GM21825 (cell line): ENCODE data around the gene ATP11C.
"Not testable (repeated sequence)": the region's sequence is repeated elsewhere in the genome, so short reads cannot be mapped to it uniquely, and the experiment has no call there.

Experiments
- ATAC-seq: cut with Tn5 transposase; IDR thresholded peaks from one replicate; pipeline ENCODE4 v1.9.1; 2021; ENCODE audit warnings: mild to moderate bottlenecking, moderate library complexity; ENCODE audit not compliant: unreplicated experiment

ATP11C gene

DNA sequence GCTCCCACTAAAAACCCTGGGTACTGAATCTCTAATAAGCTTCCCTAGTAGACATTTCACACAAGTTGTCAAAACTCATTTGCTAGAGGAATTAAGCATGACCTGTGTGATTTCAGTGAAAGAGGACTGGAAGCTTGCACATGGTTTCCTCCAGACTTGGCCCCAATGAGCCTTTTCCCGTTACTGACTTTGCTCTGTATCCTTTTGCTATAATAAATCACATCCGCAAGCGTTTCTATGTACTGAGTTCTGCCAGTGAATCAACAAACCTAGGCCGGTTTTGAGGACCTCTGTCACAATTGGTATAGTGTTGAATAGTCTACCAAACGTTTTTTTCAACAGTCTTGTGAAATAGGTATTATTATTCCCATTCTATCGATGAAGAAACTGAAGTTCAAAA, 8.2 kb downstream of the ATP11C start:
- no peak for ATAC-seq

DNA sequence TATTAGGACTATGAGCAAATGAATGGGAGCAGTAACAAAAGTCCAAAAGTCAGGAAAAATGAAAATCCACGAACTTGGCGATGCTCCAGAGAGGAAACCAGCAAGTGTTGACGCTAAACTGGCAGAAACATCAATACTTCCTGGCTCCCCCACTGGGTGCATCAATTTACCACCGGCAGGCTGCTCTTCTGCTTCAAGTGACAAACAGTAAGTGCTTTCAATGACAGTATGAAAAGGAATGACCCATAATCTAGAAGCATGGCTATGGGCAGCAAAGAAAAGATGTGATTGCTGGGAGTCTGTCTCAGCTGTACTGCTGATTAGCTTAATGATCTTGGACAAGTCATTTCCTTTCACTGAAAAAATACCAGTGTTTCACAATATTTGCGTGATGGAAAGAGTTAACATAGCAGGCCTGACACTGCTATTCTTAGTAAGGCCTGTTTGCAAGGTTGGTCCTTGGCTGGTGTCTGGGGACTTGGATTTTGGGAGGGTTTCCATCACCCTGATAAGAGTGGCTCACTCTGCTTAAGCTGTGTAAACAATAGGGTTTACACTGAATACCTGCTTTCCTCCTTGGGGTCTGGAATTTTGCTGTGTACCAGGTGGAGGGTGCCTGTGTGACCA, 8.7 kb downstream of the ATP11C start:
- no peak for ATAC-seq

DNA sequence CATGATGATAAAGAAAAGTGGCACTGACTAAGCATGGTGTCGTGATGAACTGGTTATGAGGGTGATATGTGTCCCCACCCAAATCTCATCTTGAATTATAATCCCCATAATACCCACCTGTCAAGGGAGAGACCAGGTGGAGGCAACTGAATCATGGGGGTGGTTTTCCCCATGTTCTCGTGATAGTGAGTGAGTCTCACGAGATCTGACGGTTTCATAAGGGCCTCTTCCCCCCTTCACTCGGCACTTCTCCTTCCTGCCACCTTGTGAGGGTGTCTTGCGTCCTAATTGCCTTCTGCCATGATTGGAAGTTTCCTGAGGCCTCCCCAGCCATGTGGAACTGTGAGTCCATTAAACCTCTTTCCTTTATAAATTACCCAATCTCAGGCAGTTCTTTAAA, 11.7 kb downstream of the ATP11C start:
- ATAC-seq, result not testable (repeated sequence)

DNA sequence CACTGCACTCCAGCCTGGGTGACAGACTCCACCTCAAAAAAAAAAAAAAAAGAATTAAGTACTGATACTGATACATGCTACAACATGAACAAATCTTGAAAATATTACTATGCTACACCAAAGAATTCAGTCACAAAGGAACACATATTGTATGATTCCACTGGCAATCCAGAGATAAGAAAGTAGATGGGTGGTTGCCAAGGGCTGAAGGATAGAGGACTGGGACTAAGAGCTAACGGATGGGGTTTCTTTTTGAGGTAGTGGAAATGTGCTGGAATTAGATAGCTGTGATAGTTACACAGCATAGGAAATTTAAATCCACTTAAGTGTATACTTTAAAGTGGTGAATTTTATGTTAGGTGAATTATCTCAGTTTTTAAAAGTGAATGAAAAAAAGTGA, 12.5 kb downstream of the ATP11C start:
- no peak for ATAC-seq

DNA sequence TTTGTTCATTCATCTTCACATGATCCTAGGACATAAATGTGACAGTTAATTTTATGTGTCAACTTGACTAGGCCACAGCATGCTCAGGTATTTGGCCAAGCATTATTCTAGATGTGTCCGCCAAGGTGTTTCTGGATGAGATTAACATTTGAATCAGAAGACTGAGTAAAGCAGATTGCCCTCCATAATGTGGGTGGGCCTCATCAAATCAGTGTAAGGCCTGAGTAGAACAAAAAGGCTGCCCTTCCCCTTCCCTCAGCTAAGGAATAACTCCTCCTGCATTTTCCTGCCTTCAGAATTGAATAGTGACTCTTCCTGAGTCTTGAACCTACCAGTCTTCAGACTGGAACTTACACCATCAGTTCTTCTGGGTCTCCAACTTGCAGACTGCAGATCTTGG, 18.4 kb downstream of the ATP11C start:
- no peak for ATAC-seq

DNA sequence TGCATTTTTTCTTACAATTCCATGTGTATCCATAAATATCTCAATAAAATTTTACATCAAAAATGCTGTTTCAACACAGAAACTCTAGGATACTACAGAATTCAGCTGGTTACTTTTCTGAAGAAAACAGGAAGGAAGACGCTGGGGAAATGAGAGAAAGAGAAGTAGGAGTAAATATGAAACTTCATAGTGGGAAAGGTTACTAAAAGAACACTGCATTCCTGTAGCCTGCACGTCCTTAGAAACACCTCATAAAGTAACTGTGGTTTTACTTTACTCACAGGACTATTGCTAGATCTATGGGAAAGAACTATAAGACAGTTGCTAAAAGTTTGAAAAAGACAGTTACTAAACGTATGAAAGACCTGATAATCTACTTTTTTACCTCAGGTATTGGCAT, 23.1 kb downstream of the ATP11C start:
- ATAC-seq, result peak; percentile 49

DNA sequence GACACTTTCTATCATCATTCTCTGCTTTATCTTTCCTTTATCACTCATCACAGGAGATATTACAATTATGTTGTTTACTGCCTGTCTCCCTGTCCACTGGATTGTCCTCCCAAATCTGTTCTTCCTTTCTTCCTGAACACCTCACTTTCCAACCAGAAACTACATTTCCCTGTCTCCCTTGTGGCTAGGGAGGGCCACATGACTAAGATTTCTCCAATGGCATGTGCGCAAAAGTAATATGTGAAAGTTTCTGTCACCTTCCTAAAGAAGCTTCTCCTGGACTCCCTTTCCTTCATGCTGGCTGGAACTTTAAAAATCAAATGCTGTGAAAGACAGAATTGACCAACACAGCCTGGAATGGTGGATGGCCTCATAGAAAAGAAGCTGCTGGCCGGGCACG, 25.8 kb downstream of the ATP11C start:
- ATAC-seq, result no peak

DNA sequence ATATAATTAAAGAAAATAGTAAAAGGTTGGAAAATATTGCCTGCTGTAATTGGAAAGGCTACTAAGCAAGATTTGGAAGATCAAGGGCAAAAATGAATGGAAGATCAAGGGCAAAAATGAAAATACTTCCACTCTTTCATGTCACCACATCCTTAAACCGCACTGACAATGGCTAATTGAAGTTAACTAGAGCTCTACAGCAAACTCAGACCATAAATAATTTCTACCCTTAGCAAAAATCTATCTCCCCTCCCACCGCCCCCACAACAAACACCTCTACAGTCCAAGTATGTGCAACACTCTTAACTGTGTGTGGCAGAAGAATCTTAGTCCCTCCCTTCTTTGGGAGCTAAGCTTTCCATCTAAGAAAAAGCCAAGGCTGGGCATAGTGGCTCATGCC, 27.1 kb downstream of the ATP11C start:
- no peak for ATAC-seq

DNA sequence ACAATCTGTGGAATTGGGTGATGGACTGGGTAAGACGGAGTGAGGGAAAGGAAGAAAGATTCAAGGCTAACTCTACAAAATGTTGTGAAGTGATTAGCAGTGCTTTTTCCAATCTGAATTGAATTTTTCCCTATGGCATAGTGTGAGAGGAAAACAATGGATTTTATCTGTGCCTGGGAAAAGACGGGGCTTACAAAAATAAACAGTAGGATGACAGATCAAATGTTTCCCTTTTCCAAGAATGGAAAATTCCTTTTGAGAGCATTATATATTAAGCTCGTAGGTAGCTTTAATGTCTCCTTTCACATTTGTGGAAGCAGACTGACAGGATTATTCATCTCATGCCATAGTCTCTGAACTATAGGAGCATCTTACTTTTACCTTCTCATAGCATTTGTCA, 27.8 kb downstream of the ATP11C start:
- ATAC-seq, result no peak

DNA sequence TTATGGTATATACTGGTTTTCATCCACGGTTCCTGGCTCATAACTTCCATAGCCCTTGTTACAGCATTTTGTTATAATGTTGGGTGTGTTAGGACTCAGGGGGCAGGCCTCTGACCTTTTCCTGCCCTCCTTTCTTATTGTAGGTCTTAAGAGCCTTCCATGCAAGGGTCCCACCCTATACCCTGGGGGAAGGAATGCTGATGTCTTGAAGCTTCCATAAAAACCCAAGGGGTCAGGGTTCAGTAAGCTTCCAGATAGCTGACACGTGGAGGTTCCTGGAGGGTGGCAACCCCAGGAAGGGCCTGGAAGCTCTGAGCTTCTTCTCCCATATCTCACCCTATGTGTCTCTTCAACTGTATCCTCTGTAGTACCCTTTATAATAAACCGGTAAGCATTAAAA, 29.6 kb downstream of the ATP11C start:
- ATAC-seq, result no peak

DNA sequence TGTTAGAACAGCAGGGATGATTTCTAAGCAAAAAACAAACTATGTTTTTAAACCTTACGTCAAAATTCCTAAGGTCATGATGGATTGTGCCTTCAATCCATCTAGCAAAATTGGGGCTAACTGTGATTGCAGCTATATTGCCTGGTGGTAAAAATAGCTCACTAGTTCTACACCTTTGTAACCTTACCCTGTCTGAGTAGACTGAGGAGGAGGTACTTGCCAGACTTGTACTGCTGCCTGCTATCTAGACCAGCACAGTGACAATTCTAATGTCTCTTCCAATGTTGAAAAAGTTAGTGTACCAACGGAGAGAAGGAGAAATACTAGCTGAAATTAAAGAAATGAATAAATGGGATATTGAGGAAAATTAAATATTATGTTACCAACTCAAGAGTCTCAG, 30.3 kb downstream of the ATP11C start:
- no peak for ATAC-seq

DNA sequence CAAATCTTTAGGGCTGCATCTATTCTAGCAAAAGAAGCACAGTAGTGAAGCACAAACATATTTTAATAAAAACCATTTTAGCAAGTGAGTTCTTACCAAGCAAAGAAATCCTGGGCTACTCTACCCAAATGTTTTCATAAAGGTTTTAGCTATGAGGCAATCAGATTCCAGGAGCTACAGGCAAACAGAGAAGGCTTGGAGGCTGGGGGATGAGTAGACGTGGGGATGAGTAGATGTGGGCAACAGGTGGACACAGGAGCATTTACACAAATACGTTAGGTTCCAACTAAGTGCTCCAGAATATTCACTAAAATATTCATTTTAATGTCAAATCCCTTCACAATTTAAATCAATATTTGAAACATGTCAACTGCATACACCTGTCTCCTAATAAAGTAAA, 34.5 kb downstream of the ATP11C start:
- no peak for ATAC-seq

DNA sequence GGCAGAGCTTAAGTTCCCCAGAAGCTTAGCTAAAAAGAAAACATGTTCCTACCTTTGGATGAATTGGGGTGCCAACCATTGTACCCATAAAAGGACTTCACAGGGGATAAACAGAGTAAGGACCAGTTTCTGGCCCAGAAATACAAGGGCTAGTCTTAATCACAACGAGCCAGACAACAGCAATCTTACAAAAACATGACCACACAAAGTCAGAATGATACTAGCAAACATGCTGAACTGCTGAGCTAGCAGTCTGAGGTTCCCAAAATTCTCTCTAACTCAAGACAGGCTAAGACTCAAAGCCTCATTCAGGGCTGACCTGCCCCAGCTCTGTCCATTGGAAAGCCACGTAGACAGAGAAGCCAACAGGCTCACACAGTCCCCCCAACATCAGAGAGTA, 40.3 kb downstream of the ATP11C start:
- ATAC-seq, result no peak

DNA sequence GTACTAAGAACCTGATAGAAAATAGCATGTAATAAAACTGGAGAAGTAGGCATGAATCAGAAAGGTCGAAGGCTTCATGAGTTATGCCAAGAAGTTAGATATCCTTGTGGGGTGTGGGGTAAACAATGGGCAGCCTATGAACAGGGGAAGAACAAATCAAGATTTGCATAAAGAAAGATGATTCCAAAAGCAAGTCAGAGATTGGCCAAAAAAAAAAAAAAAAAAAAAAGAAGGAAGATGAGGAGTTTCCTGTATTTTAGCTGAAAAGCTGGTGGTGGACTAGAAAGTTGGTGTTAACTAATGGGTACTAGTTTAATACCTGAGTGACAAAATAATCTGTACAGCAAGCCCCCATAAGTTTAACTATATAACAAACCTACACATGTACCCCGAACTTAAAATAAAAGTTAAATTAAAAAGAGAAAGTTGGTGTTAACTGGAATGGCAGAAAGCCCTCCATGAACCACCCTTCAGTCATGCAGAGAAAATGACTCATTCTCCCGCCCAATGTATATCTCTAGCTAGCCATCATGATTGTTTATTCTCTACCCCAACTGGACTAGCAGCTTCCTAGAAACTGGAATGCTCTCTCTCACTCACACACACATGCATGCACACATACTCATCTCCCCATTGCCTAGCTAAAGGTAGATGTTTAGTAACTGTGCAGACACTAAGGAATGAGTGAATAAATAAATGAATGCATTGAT, 41.7 kb downstream of the ATP11C start:
- no peak for ATAC-seq

DNA sequence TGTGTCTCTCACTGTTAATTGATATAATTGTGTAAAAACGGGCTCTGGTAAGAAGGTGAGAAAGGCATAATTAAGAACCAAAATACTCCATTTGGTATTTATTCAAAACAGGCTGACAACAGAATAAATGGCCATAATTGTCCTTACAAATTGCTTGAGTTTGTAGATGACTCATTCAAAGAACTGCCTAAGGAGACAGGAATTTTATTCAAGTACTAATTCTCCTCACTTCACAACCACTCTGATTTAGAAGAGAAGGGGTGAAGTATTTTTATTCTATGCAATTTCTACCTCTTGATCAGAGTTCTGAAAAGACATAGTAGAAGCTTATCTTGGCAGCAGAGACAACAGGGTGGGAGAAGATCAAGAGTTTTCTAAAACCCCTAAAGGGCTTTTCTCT, 43.1 kb downstream of the ATP11C start:
- no peak for ATAC-seq

DNA sequence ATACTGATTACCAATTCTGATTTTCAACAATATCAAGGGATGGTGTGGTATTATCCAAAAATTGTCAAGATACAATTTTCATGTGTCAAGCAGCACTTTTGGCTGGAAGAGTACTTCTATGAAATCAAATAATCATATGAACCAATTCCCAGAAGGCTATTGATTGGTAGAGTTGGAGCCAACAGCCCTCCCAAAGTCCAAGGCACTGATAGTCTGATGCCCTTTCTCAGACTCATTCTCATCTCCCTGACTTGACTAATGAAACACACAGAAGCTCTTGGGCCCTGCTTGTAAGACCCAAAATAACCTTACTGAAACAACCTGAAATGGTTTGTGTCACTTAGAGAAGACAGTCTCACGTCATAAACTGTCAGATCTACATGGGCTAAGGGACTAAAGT, 48.9 kb downstream of the ATP11C start:
- no peak for ATAC-seq

DNA sequence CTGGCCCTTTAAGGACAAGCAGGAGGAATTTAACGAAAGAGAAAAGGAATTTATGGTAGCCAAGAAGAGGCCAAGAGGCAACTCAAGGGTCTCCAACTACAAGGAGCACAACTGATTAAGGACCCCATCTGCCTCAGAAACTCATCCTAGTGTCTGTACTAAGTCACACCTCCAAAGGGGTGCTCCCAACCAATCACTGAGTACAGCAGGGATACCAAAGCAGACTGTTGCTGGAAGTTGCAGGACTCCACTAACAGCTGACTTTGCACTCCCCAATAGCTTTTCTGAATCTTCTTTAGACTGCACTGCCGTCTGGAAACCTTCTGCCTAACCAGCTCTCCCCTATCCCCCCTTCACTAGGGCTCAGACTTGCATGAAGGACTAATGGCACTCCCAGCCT, 50.6 kb downstream of the ATP11C start:
- no peak for ATAC-seq

DNA sequence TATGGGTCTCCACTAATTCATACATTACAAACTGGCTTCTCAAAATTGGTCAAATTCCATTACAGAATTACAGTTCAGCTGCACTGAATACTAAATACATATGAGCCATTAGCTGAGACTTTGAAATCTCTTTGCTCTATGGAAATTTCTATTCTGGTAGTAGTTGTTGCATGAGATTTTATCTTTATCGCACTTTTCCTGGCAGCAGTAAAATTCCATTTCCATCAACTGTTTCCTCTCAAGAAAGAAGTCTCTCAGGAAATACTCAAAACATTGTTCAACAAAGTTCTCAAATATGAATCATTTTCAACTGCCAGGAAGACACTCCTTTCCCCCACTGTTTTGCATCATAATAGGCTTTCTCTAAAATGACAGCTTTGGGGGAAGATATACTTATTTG, 51.3 kb downstream of the ATP11C start:
- ATAC-seq, result no peak

DNA sequence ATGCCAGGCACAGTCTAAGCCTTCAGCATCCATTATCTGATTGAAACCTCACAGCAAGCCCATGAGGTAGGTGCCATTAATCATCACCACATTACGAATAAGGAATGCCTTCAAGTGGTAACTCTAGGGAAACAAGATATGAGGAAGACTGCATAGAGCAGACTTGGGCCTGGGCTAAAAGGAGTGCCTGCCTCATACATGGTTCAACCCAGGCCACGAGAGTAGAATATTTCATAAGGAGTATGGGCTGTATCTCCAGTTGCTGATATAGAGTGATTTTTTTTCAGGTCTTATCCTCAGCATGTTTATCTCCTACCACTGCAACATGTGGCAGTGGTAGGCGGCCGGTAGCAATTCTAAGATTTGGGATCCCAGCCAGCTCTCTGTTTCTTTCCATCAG, 51.7 kb downstream of the ATP11C start:
- no peak for ATAC-seq

DNA sequence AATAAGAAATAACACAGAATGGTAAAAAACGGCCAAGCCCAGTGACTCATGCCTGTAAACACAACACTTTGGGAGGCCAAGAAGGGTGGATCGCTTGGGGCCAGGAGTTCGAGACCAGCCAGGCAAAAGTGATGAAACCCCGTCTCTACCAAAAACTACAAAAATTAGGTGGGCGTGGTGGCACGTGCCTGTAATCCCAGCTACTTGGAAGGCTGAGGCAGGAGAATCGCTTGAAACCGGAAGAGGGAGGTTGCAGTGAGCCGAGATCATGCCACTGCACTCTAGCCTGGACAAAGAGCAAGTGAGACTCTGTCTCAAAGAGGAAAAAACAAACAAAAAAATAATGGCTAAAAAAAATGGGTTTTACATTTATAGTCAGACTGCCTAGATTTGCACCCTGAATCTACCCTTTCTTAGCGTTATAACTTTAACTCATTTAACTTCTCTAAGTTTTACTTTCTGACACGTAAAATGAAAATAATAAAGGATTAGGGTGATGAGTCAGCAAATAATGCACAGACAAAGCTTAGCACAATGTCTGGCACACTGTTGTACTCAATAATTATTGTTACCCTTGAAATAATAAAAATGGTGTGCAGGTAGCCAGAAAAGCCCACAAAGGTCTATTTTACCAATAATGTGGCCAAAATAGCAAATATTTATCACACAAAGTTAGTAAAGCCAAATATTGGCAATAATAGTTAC, 55.0 kb downstream of the ATP11C start:
- ATAC-seq, result no peak

DNA sequence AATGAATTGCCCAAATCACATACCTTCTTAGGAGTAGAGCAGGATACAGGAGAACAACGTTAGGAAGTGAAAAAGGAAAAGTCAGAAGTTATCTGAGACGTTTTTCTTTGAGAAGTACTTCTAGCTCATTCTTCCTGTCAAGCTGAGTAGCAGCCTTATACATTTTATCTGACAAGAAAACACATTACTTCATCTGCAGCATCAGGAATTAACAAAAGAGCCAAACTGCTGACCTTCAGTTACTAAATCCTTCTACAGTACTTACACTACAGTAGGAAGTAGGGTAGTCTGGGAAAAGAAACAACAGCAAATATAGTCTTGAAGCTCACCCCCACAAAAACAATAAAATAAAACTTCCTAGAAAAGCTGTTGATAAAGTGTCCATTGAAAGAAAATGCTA, 57.0 kb downstream of the ATP11C start:
- ATAC-seq, result no peak

DNA sequence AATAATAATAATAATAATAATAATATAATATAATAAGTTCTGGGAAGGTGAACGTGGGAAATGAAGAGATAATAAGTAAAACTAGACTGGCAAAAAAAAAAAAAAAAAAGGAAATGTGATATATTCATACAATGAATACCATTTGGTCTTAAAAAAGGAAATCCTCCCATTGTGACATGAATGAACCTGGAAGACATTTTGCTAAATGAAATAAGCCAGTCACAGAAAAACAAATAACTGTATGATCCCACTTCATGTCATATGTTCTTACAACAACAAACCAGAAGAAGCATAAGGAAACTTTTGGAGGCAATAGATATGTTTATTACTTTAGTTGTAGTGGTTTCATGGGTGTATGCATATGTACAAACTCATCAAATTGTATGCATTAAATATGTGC, 63.1 kb downstream of the ATP11C start:
- ATAC-seq, result no peak
